ENCODE results near the gene TPM2. TPM values are rescaled to one million over a fixed set of nuclear protein-coding genes. Genes with fewer than 3 reads are reported as not detected.
"Not testable (repeated sequence)": the region's sequence is repeated elsewhere in the genome, so short reads cannot be mapped to it uniquely, and the experiment has no call there.

The TPM2 gene
- total RNA-seq, 2 experiments from 2014 or later = 12.0 to 12.8 TPM

GRCh38 chr9:35639631-35640030, 50.1 kb downstream of the TPM2 start:
- CTCF ChIA-PET = interaction anchor here (0.6 to 4.1 kb wide), 10 partner anchors 8 to 57 kb away, joined by 3 to 37 read pairs (median 10); partner anchors contain the start of genes ARHGEF39, CCDC107 and RMRP

GRCh38 chr9:35639225-35639624, 50.5 kb downstream of the TPM2 start:
- Mint-ChIP-seq H3K27ac (peak overlapping the region; percentile 91), H3K4me1 (ENCODE audit: low read depth) (peaks cover 73% of the 10 kb centered on the region), H3K36me3 (ENCODE audit: low read depth) (peaks cover 42% of the 10 kb centered on the region), H3K4me3 (peak overlapping the region; percentile 43)
- CTCF ChIA-PET = interaction anchor here (0.6 to 4.1 kb wide), 10 partner anchors 9 to 57 kb away, joined by 3 to 37 read pairs (median 10); partner anchors contain the start of genes ARHGEF39, CCDC107 and RMRP
- not testable (repeated sequence) for DNase-seq; H3K9me3 Mint-ChIP-seq (ENCODE audit: insufficient read depth); H3K27me3 Mint-ChIP-seq (ENCODE audit: low read depth)
- peak; percentile 64 for ATAC-seq
- POLR2A ChIA-PET = interaction anchor here (0.7 to 2.3 kb wide), 9 partner anchors 8 to 93 kb away, joined by 3 to 11 read pairs (median 7); partner anchors contain the start of genes ARHGEF39, CCDC107, CREB3 and RMRP

More at GRCh38 chr9:35639631-35640030, 50.1 kb downstream of the TPM2 start:
- H3K4me1 Mint-ChIP-seq (ENCODE audit: low read depth) = peaks cover 77% of the 10 kb centered on the region
- no peak for DNase-seq
- no peaks in the 10 kb centered on the region for H3K9me3 Mint-ChIP-seq (ENCODE audit: insufficient read depth)
- H3K4me3 Mint-ChIP-seq = peak overlapping the region; percentile 43
- H3K27me3 Mint-ChIP-seq (ENCODE audit: low read depth) = no peaks in the 10 kb centered on the region
- peak overlapping the region; percentile 91 for H3K27ac Mint-ChIP-seq
- peaks cover 46% of the 10 kb centered on the region for H3K36me3 Mint-ChIP-seq (ENCODE audit: low read depth)
- no peak for ATAC-seq
- POLR2A ChIA-PET = interaction anchor here (0.7 to 2.3 kb wide), 10 partner anchors 8 to 93 kb away, joined by 3 to 11 read pairs (median 6); partner anchors contain the start of genes ARHGEF39, CCDC107, CREB3 and RMRP

DNA sequence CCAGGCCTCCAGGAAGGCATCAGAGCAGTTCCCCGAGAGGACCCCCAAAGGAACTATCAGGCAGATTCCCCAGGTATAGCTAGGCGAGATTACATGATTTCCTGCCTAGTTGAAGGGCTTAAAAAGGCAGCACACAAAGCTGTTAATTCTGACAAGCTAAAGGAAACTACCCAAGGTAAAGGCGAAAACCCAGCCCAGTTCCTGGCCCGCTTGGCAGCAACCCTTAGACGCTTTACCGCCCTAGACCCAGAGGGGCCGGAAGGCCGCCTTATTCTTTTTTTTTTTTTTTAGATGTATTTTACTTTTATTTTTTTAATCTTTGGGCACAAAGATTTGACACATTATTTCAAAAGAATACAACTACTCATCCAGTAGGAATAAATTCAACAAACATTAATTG, 51.0 kb downstream of the TPM2 start:
- CTCF ChIA-PET = interaction anchor here (0.9 to 4.1 kb wide), 10 partner anchors 9 to 58 kb away, joined by 4 to 37 read pairs (median 10); partner anchors contain the start of genes ARHGEF39, CCDC107 and RMRP
- peak; percentile 64 for ATAC-seq
- POLR2A ChIA-PET = interaction anchor here (0.6 to 2.3 kb wide), 11 partner anchors 9 to 94 kb away, joined by 3 to 11 read pairs (median 6); partner anchors contain the start of genes ARHGEF39, CCDC107, CREB3 and RMRP
- H3K36me3 Mint-ChIP-seq (ENCODE audit: low read depth) = peaks cover 41% of the 10 kb centered on the region
- H3K27me3 Mint-ChIP-seq (ENCODE audit: low read depth); H3K9me3 Mint-ChIP-seq (ENCODE audit: insufficient read depth): not testable (repeated sequence)
- DNase-seq = peak; percentile 64
- H3K27ac Mint-ChIP-seq = peak overlapping the region; percentile 91
- peaks cover 72% of the 10 kb centered on the region for H3K4me1 Mint-ChIP-seq (ENCODE audit: low read depth)
- peak overlapping the region; percentile 34 for H3K4me3 Mint-ChIP-seq

GRCh38 chr9:35637427-35637955, 52.2 kb downstream of the TPM2 start:
- ChIA-PET CTCF (interaction anchor here (2.9 to 3.9 kb wide), 3 partner anchors 10 to 25 kb away, joined by 15 to 37 read pairs (median 21); no protein-coding TSS in a partner anchor), POLR2A (interaction anchor here (1.0 kb wide), 1 partner anchor 20 kb away, joined by 5 read pairs; no protein-coding TSS in a partner anchor)
- Mint-ChIP-seq H3K4me1 (ENCODE audit: low read depth) (peaks cover 65% of the 10 kb centered on the region), H3K27ac (peak overlapping the region; percentile 85), H3K36me3 (ENCODE audit: low read depth) (peaks cover 30% of the 10 kb centered on the region)
- not testable (repeated sequence) for H3K4me3 Mint-ChIP-seq; ATAC-seq; H3K27me3 Mint-ChIP-seq (ENCODE audit: low read depth); H3K9me3 Mint-ChIP-seq (ENCODE audit: insufficient read depth); DNase-seq

DNA sequence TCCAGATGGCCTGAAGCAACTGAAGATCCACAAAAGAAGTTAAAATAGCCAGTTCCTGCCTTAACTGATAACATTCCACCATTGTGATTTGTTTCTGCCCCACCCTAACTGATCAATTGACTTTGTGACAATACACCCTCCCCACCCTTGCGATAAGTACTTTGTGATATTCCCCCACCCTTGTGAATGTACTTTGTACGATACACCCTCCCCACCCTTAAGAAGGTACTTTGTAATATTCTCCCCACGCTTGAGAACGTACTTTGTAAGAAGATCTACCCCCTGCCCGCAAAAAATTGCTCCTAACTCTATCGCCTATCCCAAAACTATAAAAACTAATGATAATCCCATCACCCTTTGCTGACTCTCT, 52.9 kb downstream of the TPM2 start:
- ATAC-seq; H3K9me3 Mint-ChIP-seq (ENCODE audit: insufficient read depth); H3K4me3 Mint-ChIP-seq; POLR2A ChIA-PET; H3K27me3 Mint-ChIP-seq (ENCODE audit: low read depth); DNase-seq: not testable (repeated sequence)
- Mint-ChIP-seq H3K4me1 (ENCODE audit: low read depth) (peaks cover 62% of the 10 kb centered on the region), H3K27ac (peak overlapping the region; percentile 14), H3K36me3 (ENCODE audit: low read depth) (peaks cover 29% of the 10 kb centered on the region)
- CTCF ChIA-PET = interaction anchor here (1.6 to 2.3 kb wide), 2 partner anchors 10 to 17 kb away, joined by 9 to 10 read pairs; no protein-coding TSS in a partner anchor

DNA sequence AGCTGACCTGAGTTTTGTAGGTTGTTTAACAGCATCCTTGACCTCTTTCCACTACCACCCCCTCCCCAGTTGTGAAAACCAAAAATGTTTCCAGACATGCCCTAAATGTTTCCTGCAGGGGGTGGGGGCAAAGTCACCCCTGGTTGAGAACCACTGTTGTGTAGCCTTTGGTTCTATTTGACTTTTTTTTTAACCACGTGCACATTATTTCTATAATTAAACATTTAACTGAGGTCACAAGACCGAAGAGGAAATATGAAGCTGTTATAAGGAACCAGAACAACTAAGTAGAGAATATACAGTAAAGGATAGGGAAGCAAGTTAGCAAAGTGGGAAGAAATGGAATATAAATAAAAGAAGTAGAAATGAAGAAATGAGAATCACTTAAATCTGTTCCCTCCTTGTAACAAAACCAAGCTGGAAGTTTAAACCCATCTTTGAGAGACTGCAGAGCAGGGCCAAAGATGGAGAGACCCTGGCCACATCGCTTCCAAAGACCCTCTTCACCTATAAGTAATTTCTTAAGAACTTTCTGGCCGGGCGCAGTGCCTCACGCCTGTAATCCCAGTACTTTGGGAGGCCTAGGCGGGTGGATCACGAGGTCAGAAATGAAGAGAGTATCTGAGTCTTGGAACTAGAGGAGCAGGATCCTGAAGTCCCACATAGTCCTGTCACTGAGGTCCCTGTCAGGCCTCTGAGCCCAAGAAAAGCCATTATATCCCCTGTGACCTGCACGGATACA, 53.4 kb downstream of the TPM2 start:
- Mint-ChIP-seq H3K4me1 (ENCODE audit: low read depth) (peaks cover 56% of the 10 kb centered on the region), H3K4me3 (no peak overlapping the region), H3K36me3 (ENCODE audit: low read depth) (peaks cover 24% of the 10 kb centered on the region), H3K9me3 (ENCODE audit: insufficient read depth) (no peaks in the 10 kb centered on the region), H3K27me3 (ENCODE audit: low read depth) (no peaks in the 10 kb centered on the region), H3K27ac (no peak overlapping the region)
- ChIA-PET CTCF (interaction anchor here (1.3 to 2.3 kb wide), 3 partner anchors 11 to 25 kb away, joined by 6 to 10 read pairs (median 9); no protein-coding TSS in a partner anchor), POLR2A (interaction anchor here (1.3 kb wide), 1 partner anchor 17 kb away, joined by 3 read pairs; no protein-coding TSS in a partner anchor)
- no peak for DNase-seq
- ATAC-seq = no peak

GRCh38 chr9:35635730-35636129, 54.0 kb downstream of the TPM2 start:
- H3K27ac Mint-ChIP-seq = no peak overlapping the region
- no peaks in the 10 kb centered on the region for H3K27me3 Mint-ChIP-seq (ENCODE audit: low read depth)
- ChIA-PET CTCF (interaction anchor here (0.9 to 2.3 kb wide), 4 partner anchors 11 to 24 kb away, joined by 4 to 10 read pairs (median 8); partner anchors contain the start of genes CCDC107 and RMRP), POLR2A (interaction anchor here (1.3 kb wide), 1 partner anchor 17 kb away, joined by 3 read pairs; no protein-coding TSS in a partner anchor)
- H3K4me3 Mint-ChIP-seq = no peak overlapping the region
- peaks cover 18% of the 10 kb centered on the region for H3K36me3 Mint-ChIP-seq (ENCODE audit: low read depth)
- H3K9me3 Mint-ChIP-seq (ENCODE audit: insufficient read depth) = no peaks in the 10 kb centered on the region
- H3K4me1 Mint-ChIP-seq (ENCODE audit: low read depth) = peaks cover 50% of the 10 kb centered on the region
- ATAC-seq (no peak), DNase-seq (no peak)

Small RNAs within 50 kb of the gene (microRNA-seq; reads per million reads assigned to microRNA genes)
- gene MIR6852 (not detected), gene MIR6853 (not detected)

Other genes starting within 250 kb of the TPM2 start
- 1 to 10 TPM; 1.9 to 2.3 TPM for gene RUSC2, start 199.8 kb downstream of the TPM2 start, total RNA-seq
- gene TESK1, start 84.7 kb downstream of the TPM2 start, total RNA-seq = 10 to 100 TPM; 41.6 to 47.1 TPM
- 10 to 100 TPM; 11.6 to 15.0 TPM for gene CD72, start 71.5 kb downstream of the TPM2 start, total RNA-seq
- gene SIT1, start 39.0 kb downstream of the TPM2 start, total RNA-seq = 100 to 1,000 TPM; 213 to 220 TPM
- gene RMRP, start 31.9 kb downstream of the TPM2 start, total RNA-seq = over 10,000 TPM in 1 of 2 experiments, 1,000 to 10,000 TPM in 1; 7,126 to 12,592 TPM
- 10 to 100 TPM; 34.8 to 36.8 TPM for gene CCDC107, start 31.6 kb downstream of the TPM2 start, total RNA-seq
- gene ARHGEF39, start 24.7 kb downstream of the TPM2 start, total RNA-seq = 10 to 100 TPM; 17.2 to 17.3 TPM
- gene CA9, start 16.0 kb downstream of the TPM2 start, total RNA-seq = 1 to 10 TPM in 1 of 2 experiments, under 1 TPM in 1; 0.50 to 1.3 TPM
- 100 to 1,000 TPM; 448 to 450 TPM for gene TLN1, start 42.3 kb upstream of the TPM2 start, total RNA-seq
- 10 to 100 TPM; 21.6 to 21.7 TPM for gene CREB3, start 42.7 kb upstream of the TPM2 start, total RNA-seq
- gene GBA2, start 59.3 kb upstream of the TPM2 start, total RNA-seq = 10 to 100 TPM; 52.6 to 56.4 TPM
- 10 to 100 TPM; 22.1 to 22.9 TPM for gene RGP1, start 59.4 kb upstream of the TPM2 start, total RNA-seq
- under 1 TPM; 0.61 to 0.89 TPM for gene MSMP, start 64.4 kb upstream of the TPM2 start, total RNA-seq
- 10 to 100 TPM; 10.8 to 11.1 TPM for gene NPR2, start 101.7 kb upstream of the TPM2 start, total RNA-seq
- gene SPAG8, start 122.3 kb upstream of the TPM2 start, total RNA-seq = 1 to 10 TPM; 1.3 to 1.5 TPM
- gene HINT2, start 125.1 kb upstream of the TPM2 start, total RNA-seq = 10 to 100 TPM; 74.7 to 76.8 TPM
- gene FAM221B, start 138.8 kb upstream of the TPM2 start, total RNA-seq = not detected
- gene TMEM8B, start 139.3 kb upstream of the TPM2 start, total RNA-seq = 1 to 10 TPM; 1.6 to 2.3 TPM
- not detected for gene OR13J1, start 180.5 kb upstream of the TPM2 start, total RNA-seq
- gene HRCT1, start 216.3 kb upstream of the TPM2 start, total RNA-seq = not detected
- gene SPAAR, start 219.6 kb upstream of the TPM2 start, total RNA-seq = not detected

Measured in activated CD8-positive, alpha-beta T cell treated with anti-CD3 and anti-CD28 coated beads, Interleukin-2, amount 10 ng/mL, durations not matched to agents 7 days and 5 days (primary cell).